ENCODE results near the gene WDR4. TPM values are rescaled to one million over a fixed set of nuclear protein-coding genes. Genes with fewer than 3 reads are reported as not detected.

Gene WDR4
- total and polyA plus RNA-seq, 9 of the 15 experiments (the other 6 are each of a cell fraction or from before 2014, with no cell fraction given) = 5.4 to 95.4 (median 32.1) TPM

DNA sequence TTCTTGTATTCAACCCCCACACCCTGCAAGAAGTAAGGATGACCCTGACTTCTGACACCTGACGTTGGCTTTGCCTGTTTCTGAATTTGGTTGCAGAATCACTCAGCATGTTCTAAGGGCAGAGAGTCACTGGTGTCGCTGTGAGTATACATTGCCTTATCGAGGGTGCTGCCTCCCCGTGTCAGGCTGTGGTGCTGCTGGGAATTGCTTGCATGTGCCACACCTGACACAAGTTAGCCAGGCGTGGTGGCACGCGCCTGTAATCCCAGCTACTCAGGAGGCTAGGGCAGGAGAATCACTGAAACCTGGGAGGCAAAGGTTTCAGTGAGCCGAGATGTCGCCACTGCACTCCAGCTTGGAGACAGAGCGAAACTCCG lies 45.9 kb downstream of the WDR4 start (continued):
- no peak for TF ChIP-seq ETV6 (IDR thresholded peaks at IDR 0.05; ENCODE audit: borderline replicate concordance in 1 of 2, low read depth in 2 of 2, low read length in 1 of 2)
- no peak for TF ChIP-seq ETV6 (CRISPR knock-in tag; IDR thresholded peaks at IDR 0.05; ENCODE audit: borderline replicate concordance)
- TF ChIP-seq ESRRA (IDR thresholded peaks at IDR 0.05; ENCODE audit: borderline replicate concordance, low read depth) = no peak
- TF ChIP-seq ESRRB (CRISPR knock-in tag; IDR thresholded peaks at IDR 0.05; ENCODE audit: borderline replicate concordance) = no peak
- TF ChIP-seq XRCC5 (IDR thresholded peaks at IDR 0.05; ENCODE audit: low read depth, low read length) = no peak
- no peak for TF ChIP-seq BCLAF1 (IDR thresholded peaks at IDR 0.05; ENCODE audit: borderline replicate concordance in 1 of 2, control insufficient read depth in 1 of 2, low read depth in 2 of 2, low read length in 1 of 2)
- no peak for TF ChIP-seq TEAD1 (CRISPR knock-in tag; IDR thresholded peaks at IDR 0.05)
- TF ChIP-seq, protein P1, sequence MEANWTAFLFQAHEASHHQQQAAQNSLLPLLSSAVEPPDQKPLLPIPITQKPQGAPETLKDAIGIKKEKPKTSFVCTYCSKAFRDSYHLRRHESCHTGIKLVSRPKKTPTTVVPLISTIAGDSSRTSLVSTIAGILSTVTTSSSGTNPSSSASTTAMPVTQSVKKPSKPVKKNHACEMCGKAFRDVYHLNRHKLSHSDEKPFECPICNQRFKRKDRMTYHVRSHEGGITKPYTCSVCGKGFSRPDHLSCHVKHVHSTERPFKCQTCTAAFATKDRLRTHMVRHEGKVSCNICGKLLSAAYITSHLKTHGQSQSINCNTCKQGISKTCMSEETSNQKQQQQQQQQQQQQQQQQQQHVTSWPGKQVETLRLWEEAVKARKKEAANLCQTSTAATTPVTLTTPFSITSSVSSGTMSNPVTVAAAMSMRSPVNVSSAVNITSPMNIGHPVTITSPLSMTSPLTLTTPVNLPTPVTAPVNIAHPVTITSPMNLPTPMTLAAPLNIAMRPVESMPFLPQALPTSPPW (CRISPR knock-in tag; IDR thresholded peaks at IDR 0.05) = no peak
- TF ChIP-seq XRCC4 (IDR thresholded peaks at IDR 0.05; ENCODE audit: extremely low read depth, insufficient read depth, insufficient read length) = no peak
- TF ChIP-seq FOXA1 (IDR thresholded peaks at IDR 0.05; ENCODE audit: borderline replicate concordance) = no peak
- peak; percentile 47; the same call in 1 of the 2 replicates for TF ChIP-seq POLR2A (conservative IDR thresholded peaks at IDR 0.05)
- TF ChIP-seq FOXA3 (CRISPR knock-in tag; conservative IDR thresholded peaks at IDR 0.05 in 1 of 2, IDR thresholded peaks at IDR 0.05 in 1 of 2) = peak in 1 of 2 experiments; percentile 17; a peak in 1 of 4 replicates
- TF ChIP-seq STAT5B (CRISPR knock-in tag; IDR thresholded peaks at IDR 0.05) = no peak
- TF ChIP-seq, protein P2, sequence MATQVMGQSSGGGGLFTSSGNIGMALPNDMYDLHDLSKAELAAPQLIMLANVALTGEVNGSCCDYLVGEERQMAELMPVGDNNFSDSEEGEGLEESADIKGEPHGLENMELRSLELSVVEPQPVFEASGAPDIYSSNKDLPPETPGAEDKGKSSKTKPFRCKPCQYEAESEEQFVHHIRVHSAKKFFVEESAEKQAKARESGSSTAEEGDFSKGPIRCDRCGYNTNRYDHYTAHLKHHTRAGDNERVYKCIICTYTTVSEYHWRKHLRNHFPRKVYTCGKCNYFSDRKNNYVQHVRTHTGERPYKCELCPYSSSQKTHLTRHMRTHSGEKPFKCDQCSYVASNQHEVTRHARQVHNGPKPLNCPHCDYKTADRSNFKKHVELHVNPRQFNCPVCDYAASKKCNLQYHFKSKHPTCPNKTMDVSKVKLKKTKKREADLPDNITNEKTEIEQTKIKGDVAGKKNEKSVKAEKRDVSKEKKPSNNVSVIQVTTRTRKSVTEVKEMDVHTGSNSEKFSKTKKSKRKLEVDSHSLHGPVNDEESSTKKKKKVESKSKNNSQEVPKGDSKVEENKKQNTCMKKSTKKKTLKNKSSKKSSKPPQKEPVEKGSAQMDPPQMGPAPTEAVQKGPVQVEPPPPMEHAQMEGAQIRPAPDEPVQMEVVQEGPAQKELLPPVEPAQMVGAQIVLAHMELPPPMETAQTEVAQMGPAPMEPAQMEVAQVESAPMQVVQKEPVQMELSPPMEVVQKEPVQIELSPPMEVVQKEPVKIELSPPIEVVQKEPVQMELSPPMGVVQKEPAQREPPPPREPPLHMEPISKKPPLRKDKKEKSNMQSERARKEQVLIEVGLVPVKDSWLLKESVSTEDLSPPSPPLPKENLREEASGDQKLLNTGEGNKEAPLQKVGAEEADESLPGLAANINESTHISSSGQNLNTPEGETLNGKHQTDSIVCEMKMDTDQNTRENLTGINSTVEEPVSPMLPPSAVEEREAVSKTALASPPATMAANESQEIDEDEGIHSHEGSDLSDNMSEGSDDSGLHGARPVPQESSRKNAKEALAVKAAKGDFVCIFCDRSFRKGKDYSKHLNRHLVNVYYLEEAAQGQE (IDR thresholded peaks at IDR 0.05; ENCODE audit: borderline replicate concordance) = 0 out of 2 replicates have a peak, but pooled peaks have one; percentile 13
- TF ChIP-seq, protein P2 (CRISPR knock-in tag; IDR thresholded peaks at IDR 0.05; ENCODE audit: low read depth) = no peak
- no peak for TF ChIP-seq NR2F6 (CRISPR knock-in tag; IDR thresholded peaks at IDR 0.05)
